GM12878 (cell line): ENCODE measurements around the gene YPEL2. TPM values are rescaled to one million over a fixed set of nuclear protein-coding genes. Genes with fewer than 3 reads are reported as not detected.
A peak's percentile ranks its signal among the peaks of the same experiment; 100 is the strongest.

Experiments used
- ATAC-seq: fragments of 200-7000 bp; cut with Tn5 transposase; 3 replicates; pipeline ENCODE4 v1.9.1; 2020; ENCODE audit warnings: mild to moderate bottlenecking, moderate library complexity
- BruUV-seq: library from RNA; stranded (reverse); fragments of 400-500 nt; replicated peaks from 2 replicates; lab custom pipeline; 2021; lab: Mats Ljungman, UMichigan
- CTCF ChIA-PET: fragments of 300-600 bp; sonication (Branson Sonifier 250); formaldehyde crosslinking; extraction: SDS; loops from one replicate; lab custom pipeline; 2021; ENCODE audit warnings: inconsistent platforms; lab: Yijun Ruan, JAX
- POLR2A ChIA-PET: fragments of 350-600 bp; formaldehyde crosslinking; extraction: SDS; loops from one replicate; lab custom pipeline; 2021; ENCODE audit warnings: inconsistent platforms; lab: Charles Lee
- RAD21 ChIA-PET: fragments of 300-600 bp; sonication (Branson Sonifier 250); formaldehyde crosslinking; loops from one replicate; lab custom pipeline; 2023; ENCODE audit warnings: antibody characterized with exemption; ENCODE audit not compliant: unreplicated experiment; lab: Charles Lee
- SMC1A ChIA-PET: fragments of 300-600 bp; sonication (Branson Sonifier 250); formaldehyde crosslinking; loops from one replicate; lab custom pipeline; 2023; ENCODE audit not compliant: unreplicated experiment, uncharacterized antibody; lab: Charles Lee
- DNase-seq: peaks from one replicate; pipeline ENCODE4 v3.0.0-alpha.2; 2011; ENCODE audit warnings: low read depth, low spot score
- FAIRE-seq: peaks from 3 replicates; lab custom pipeline; 2011; peaks lifted over from hg19 to GRCh38; lab: Jason Lieb, UNC
- H2AFZ ChIP-seq: 2 replicates; pipeline ENCODE4 v1.6.0; 2011; ENCODE audit warnings: low read depth, low read length, control low read depth; ENCODE audit not compliant: control insufficient read depth
- H3K27ac ChIP-seq: 2 replicates; pipeline ENCODE4 v1.5.1; 2011; ENCODE audit warnings: control low read depth; ENCODE audit not compliant: control insufficient read depth, insufficient read depth
- H3K27me3 ChIP-seq, 2 experiments: replicated peaks in 1 of 2; 2 replicates each; pipeline versions ENCODE4 v1.6.0 to v1.6.1; 2011; ENCODE audit warnings: low read length in 1 of 2; ENCODE audit not compliant: control insufficient read depth in 2 of 2, insufficient read depth in 2 of 2
- H3K36me3 ChIP-seq, 2 experiments: 2 replicates each; pipeline ENCODE4 v1.5.1; 2011; ENCODE audit warnings: low read length in 1 of 2; ENCODE audit not compliant: control insufficient read depth in 2 of 2, insufficient read depth in 2 of 2
- H3K4me1 ChIP-seq: 2 replicates; pipeline ENCODE4 v1.6.1; 2011; ENCODE audit warnings: mild to moderate bottlenecking, low read length, moderate library complexity, mixed read lengths; ENCODE audit not compliant: control insufficient read depth, insufficient read depth
- H3K4me2 ChIP-seq: 2 replicates; pipeline ENCODE4 v1.6.0; 2011; ENCODE audit warnings: control low read depth; ENCODE audit not compliant: control insufficient read depth, insufficient read depth
- H3K4me3 ChIP-seq: fragments of 200-600 bp; sonication (generic); 2 replicates; pipeline ENCODE4 v1.5.1; 2016
- H3K79me2 ChIP-seq: 2 replicates; pipeline ENCODE4 v1.6.0; 2011; ENCODE audit warnings: low read length; ENCODE audit not compliant: control insufficient read depth, insufficient read depth
- H3K9ac ChIP-seq: 2 replicates; pipeline ENCODE4 v1.8.0; 2011; ENCODE audit warnings: low read length, control low read depth, mixed read lengths; ENCODE audit not compliant: control insufficient read depth, insufficient read depth
- H3K9me3 ChIP-seq: replicated peaks from 3 replicates; pipeline ENCODE4 v1.5.1; 2011; ENCODE audit warnings: mild to moderate bottlenecking, low read length; ENCODE audit not compliant: control insufficient read depth, insufficient read depth
- H4K20me1 ChIP-seq: 2 replicates; pipeline ENCODE4 v1.6.0; 2011; ENCODE audit not compliant: control insufficient read depth, insufficient read depth
- ATF7 ChIP-seq: fragments of 450-650 bp; IDR thresholded peaks from 2 replicates; pipeline ENCODE4 v1.6.1; 2016; ENCODE audit warnings: low read depth, mild to moderate bottlenecking
- BHLHE40 ChIP-seq, 2 experiments: fragments of 450-650 bp in 1 of 2; IDR thresholded peaks; 2 replicates each; pipeline ENCODE4 v1.6.1; 2011 to 2017; ENCODE audit warnings: low read depth in 2 of 2, borderline replicate concordance in 1 of 2, improper control_type of control experiment in 1 of 2, low read length in 1 of 2, mild to moderate bottlenecking in 1 of 2
- FOXM1 ChIP-seq: IDR thresholded peaks from 2 replicates; pipeline ENCODE4 v1.6.1; 2012; ENCODE audit warnings: low read depth, mild to moderate bottlenecking, inconsistent platforms, low read length, moderate library complexity
- IKZF2 ChIP-seq, 2 experiments: fragments of 450-650 bp; IDR thresholded peaks; 2 replicates each; pipeline ENCODE4 v1.6.1; 2017; ENCODE audit warnings: mild to moderate bottlenecking in 2 of 2, moderate library complexity in 2 of 2
- JUNB ChIP-seq: IDR thresholded peaks from 2 replicates; pipeline ENCODE4 v1.6.1; 2016; ENCODE audit warnings: antibody characterized with exemption, mild to moderate bottlenecking
- PML ChIP-seq: IDR thresholded peaks from 2 replicates; pipeline ENCODE4 v1.6.1; 2012; ENCODE audit warnings: low read length, inconsistent platforms
- SPI1 ChIP-seq: IDR thresholded peaks from 2 replicates; pipeline ENCODE4 v1.6.1; 2011; ENCODE audit warnings: low read depth, mild to moderate bottlenecking, low read length, moderate library complexity, borderline replicate concordance; ENCODE audit not compliant: insufficient read depth
- WGBS: methylation state at CpG from one replicate; pipeline ENCODE4 v1.1.6; 2016; ENCODE audit warnings: low lambda C conversion rate; ENCODE audit not compliant: insufficient replicate concordance, insufficient coverage; ENCODE audit errors: missing lambda C conversion rate; 5-methylcytosine and 5-hydroxymethylcytosine counted together
- in situ Hi-C: fragments of 300-500 bp; cut with MboI; formaldehyde crosslinking; loops from 9 replicates; pipeline ENCODE4 v1.14.3; 2018; ENCODE audit warnings: mixed read lengths
- intact Hi-C: fragments of 100-400 bp; cut with micrococcal nuclease; formaldehyde crosslinking; loops from one replicate; pipeline ENCODE4 v1.14.2; 2022; ENCODE audit not compliant: unreplicated experiment
- polyA plus RNA-seq, 11 experiments: library from polyadenylated mRNA; depleted of rRNA in 4 of 11; unstranded in 6 of 11; stranded (reverse) in 5 of 11; fragments of >200 nt; fragmentation: Nextera tagmentation in 4 of 11; fragmentation: Illumina TruSeq in 1 of 11; extraction: Ambion mirVana in 4 of 11; extraction: Trizol in 1 of 11; gene quantifications; 1 replicate in 1 of 11; 2 replicates in 10 of 11; pipeline versions ENCODE4 v1.2.1 to v1.2.3, GENCODE V29; 2011 to 2016; ENCODE audit warnings: inconsistent platforms in 2 of 11, missing spikeins in 2 of 11, low read depth in 1 of 11
- total RNA-seq, 4 experiments: library from RNA; depleted of rRNA in 3 of 4; stranded (reverse); fragments of >200 nt in 3 of 4; fragmentation: Illumina TruSeq in 1 of 4; extraction: Trizol in 1 of 4; gene quantifications; 2 replicates each; pipeline versions ENCODE4 v1.2.1 to v1.2.3, GENCODE V29; 2013 to 2021
- TF ChIP-seq, protein P1 (sequence below), 3 experiments: IDR thresholded peaks in 2 of 3; conservative IDR thresholded peaks in 1 of 3; 2 replicates each; pipeline ENCODE4 v1.5.1; 2011; ENCODE audit warnings: low read depth in 3 of 3, low read length in 3 of 3, mild to moderate bottlenecking in 3 of 3, control low read depth in 2 of 3, moderate library complexity in 2 of 3, inconsistent platforms in 1 of 3, mixed read lengths in 1 of 3; ENCODE audit not compliant: control insufficient read depth in 2 of 3, insufficient read depth in 1 of 3; ENCODE audit errors: extremely low read depth in 1 of 3
- TF ChIP-seq, protein P2 (sequence below): IDR thresholded peaks from 2 replicates; pipeline ENCODE4 v1.6.1; 2012; ENCODE audit warnings: low read length, inconsistent platforms

Gene YPEL2
- total and polyA plus RNA-seq, 10 of the 15 experiments (the other 5 are each of a cell fraction or from before 2014, with no cell fraction given), result 0.11 to 8.1 (median 0.48) TPM

DNA sequence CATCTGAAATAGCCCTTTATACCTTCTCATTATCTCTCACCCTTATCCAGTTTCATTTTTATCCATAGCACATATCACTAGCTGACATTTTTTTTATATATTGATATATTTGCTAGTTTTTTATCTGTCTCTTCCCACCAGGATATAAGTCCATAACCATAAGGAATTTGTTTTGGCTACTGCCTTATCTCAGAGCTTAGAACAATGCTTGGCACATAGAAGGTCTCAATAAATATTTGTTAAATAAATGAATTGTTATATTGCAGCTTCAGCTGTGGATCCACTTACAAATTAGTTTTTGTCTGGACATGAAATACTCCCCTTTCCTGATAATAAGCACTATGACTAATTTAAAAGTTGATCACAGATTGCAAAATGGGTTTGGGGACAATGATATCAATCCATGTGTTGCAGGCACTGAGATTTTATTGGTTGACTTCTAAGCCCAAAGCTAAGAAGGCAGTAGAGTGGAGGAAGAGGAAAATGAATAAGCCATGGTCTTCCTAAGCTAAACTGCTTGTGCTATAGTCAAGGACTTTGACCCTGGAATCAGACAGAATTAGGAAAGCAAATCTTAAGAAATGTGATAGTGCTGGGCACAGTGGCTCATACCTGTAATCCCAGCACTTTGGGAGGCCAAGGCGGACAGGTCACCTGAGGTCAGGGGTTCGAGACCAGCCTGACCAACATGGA lies 31.9 kb upstream of the YPEL2 start:
- ChIA-PET RAD21 (interaction anchor here (1.2 kb wide), 1 partner anchor 23 kb away, joined by 3 read pairs; no protein-coding TSS in a partner anchor), CTCF (interaction anchor here (0.6 to 1.1 kb wide), 3 partner anchors 11 to 142 kb away, joined by 3 to 4 read pairs (median 3); no protein-coding TSS in a partner anchor), SMC1A (no interaction called here), POLR2A (interaction anchor here (0.6 kb wide), 1 partner anchor 24 kb away, joined by 3 read pairs; no protein-coding TSS in a partner anchor)
- H4K20me1 ChIP-seq, result no peaks in the 10 kb centered on the region
- no peak for TF ChIP-seq PML
- TF ChIP-seq, protein P1, sequence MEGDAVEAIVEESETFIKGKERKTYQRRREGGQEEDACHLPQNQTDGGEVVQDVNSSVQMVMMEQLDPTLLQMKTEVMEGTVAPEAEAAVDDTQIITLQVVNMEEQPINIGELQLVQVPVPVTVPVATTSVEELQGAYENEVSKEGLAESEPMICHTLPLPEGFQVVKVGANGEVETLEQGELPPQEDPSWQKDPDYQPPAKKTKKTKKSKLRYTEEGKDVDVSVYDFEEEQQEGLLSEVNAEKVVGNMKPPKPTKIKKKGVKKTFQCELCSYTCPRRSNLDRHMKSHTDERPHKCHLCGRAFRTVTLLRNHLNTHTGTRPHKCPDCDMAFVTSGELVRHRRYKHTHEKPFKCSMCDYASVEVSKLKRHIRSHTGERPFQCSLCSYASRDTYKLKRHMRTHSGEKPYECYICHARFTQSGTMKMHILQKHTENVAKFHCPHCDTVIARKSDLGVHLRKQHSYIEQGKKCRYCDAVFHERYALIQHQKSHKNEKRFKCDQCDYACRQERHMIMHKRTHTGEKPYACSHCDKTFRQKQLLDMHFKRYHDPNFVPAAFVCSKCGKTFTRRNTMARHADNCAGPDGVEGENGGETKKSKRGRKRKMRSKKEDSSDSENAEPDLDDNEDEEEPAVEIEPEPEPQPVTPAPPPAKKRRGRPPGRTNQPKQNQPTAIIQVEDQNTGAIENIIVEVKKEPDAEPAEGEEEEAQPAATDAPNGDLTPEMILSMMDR (IDR thresholded peaks at IDR 0.05 in 2 of 3, conservative IDR thresholded peaks at IDR 0.05 in 1 of 3; ENCODE audit: control insufficient read depth in 2 of 3, extremely low read depth in 1 of 3, insufficient read depth in 1 of 3, low read depth in 3 of 3, low read length in 3 of 3), result no peak
- H2AFZ ChIP-seq, result no peak overlapping the region
- no peak overlapping the region for H3K4me2 ChIP-seq
- in situ Hi-C loops (no loop called here), intact Hi-C loops (no loop called here)
- no peak overlapping the region for H3K4me3 ChIP-seq
- H3K36me3 ChIP-seq, result no peaks in the 10 kb centered on the region
- no peak for DNase-seq
- no peaks in the 10 kb centered on the region for H3K9me3 ChIP-seq
- FAIRE-seq, result no peak
- ATAC-seq, result no peak
- WGBS, result 48% methylated on average over 2 of the region's 2 CpGs
- H3K9ac ChIP-seq, result no peak overlapping the region
- no peaks in the 10 kb centered on the region for H3K79me2 ChIP-seq
- no peak overlapping the region for H3K27ac ChIP-seq
- no peaks in the 10 kb centered on the region for H3K27me3 ChIP-seq
- no TSS peak for BruUV-seq
- H3K4me1 ChIP-seq, result no peaks in the 10 kb centered on the region

DNA sequence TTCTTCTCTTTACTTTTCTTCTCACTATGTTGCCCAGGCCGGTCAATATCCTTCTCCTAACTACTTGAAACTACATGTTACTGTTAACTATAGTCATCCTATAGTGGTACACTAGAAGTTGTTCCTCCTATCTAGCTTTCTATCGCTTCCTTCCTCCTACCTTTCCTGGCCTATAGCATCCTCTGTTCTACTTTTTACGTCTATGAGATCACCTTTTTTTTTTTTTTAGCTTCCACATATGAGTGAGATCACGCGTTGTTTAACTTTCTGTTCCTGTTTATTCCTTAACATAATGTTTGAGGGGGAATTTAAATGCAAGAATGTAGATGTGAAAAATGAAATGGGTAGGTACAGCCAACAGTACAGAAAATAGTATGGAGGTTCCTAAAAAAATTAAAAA lies 30.5 kb upstream of the YPEL2 start:
- no peak for FAIRE-seq
- no peaks in the 10 kb centered on the region for H3K9me3 ChIP-seq
- 6% methylated on average over 5 of the region's 5 CpGs for WGBS
- TF ChIP-seq IKZF2 (IDR thresholded peaks at IDR 0.05) (peak; percentile 22 to 34; a peak in 1 of 4 replicates), BHLHE40 (IDR thresholded peaks at IDR 0.05; ENCODE audit: borderline replicate concordance in 1 of 2, low read depth in 2 of 2, low read length in 1 of 2) (peak in 1 of 2 experiments; percentile 11; a peak in 1 of 4 replicates), FOXM1 (no peak), SPI1 (peak; percentile 60; the same call in 1 of the 2 replicates), ATF7 (peak; percentile 61; the same call in 1 of the 2 replicates), JUNB (peak; percentile 43)
- TF ChIP-seq, protein P2, sequence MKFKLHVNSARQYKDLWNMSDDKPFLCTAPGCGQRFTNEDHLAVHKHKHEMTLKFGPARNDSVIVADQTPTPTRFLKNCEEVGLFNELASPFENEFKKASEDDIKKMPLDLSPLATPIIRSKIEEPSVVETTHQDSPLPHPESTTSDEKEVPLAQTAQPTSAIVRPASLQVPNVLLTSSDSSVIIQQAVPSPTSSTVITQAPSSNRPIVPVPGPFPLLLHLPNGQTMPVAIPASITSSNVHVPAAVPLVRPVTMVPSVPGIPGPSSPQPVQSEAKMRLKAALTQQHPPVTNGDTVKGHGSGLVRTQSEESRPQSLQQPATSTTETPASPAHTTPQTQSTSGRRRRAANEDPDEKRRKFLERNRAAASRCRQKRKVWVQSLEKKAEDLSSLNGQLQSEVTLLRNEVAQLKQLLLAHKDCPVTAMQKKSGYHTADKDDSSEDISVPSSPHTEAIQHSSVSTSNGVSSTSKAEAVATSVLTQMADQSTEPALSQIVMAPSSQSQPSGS, result 0 out of 2 replicates have a peak, but pooled peaks have one; percentile 18

More for the DNA sequence above, 30.5 kb upstream of the YPEL2 start:
- ChIA-PET SMC1A (interaction anchor here (0.9 kb wide), 2 partner anchors 9 to 140 kb away, joined by 3 read pairs; no protein-coding TSS in a partner anchor), POLR2A (interaction anchor here (0.7 kb wide), 1 partner anchor 136 kb away, joined by 3 read pairs; no protein-coding TSS in a partner anchor), CTCF (no interaction called here), RAD21 (no interaction called here)
- H3K4me3 ChIP-seq, result no peak overlapping the region
- ATAC-seq, result peak; percentile 44; the same call in 2 of the 3 replicates
- no peak for DNase-seq
- H4K20me1 ChIP-seq, result no peaks in the 10 kb centered on the region
- in situ Hi-C loops (no loop called here), intact Hi-C loops (no loop called here)
- no peak overlapping the region for H2AFZ ChIP-seq
- H3K27me3 ChIP-seq, result no peaks in the 10 kb centered on the region
- H3K79me2 ChIP-seq, result no peaks in the 10 kb centered on the region
- no peaks in the 10 kb centered on the region for H3K36me3 ChIP-seq
- H3K4me2 ChIP-seq, result no peak overlapping the region
- no peak overlapping the region for H3K9ac ChIP-seq
- BruUV-seq, result no TSS peak
- H3K27ac ChIP-seq, result no peak overlapping the region
- H3K4me1 ChIP-seq, result no peaks in the 10 kb centered on the region
